ENCODE measurements around the gene DNALI1. TPM values are rescaled to one million over a fixed set of nuclear protein-coding genes. Genes with fewer than 3 reads are reported as not detected.

Gene DNALI1
- total and polyA plus RNA-seq, 2 of the 4 experiments (the other 2 are of a cell fraction) = 9.1 to 10.1 TPM

DNA sequence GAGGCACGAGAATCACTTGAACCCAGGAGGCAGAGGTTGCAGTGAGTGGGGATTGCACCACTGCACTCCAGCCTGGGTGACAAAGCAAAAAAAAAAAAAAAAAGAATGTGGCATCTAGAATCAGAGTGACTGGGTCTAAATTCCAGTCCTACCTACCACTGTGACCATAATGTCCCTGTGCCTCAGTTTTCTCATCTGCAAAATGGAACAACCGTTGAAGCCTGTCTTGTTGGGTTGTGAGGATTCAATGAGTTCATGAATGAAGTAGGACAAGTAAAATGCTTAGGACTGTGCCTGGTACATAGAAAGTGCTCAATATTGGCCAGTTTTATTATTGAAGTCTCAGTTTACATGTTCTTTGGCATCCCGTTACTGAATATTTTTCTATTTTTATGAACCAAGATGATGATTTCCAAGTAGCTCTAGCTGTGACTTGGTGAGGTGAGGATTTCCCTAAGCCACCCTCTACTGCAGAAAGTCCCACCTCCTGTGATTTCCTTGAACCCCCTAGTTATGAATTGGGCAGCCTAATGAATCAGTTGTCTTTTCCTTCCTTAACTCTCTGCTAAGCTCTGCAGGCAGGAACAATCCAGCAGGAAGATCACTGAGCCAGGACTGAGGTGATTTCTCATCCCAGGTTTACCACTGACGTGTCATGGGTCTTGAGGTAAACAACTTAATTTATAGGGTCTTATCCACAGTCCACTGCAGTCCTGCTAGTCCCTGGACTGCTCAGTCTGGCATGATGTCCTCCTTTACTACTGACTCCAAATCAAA, 23.2 kb upstream of the DNALI1 start:
- POLR2A ChIA-PET (ENCODE audit: unreplicated experiment) = no interaction called here
- H3K9me3 ChIP-seq (ENCODE audit: control insufficient read depth, insufficient read depth, low read length) = no peaks in the 10 kb centered on the region
- H2BK5ac ChIP-seq (ENCODE audit: low read depth, low read length, poor library complexity, severe bottlenecking) = peak overlapping the region; percentile 37
- peak overlapping the region; percentile 77 for H3K14ac ChIP-seq (replicated peaks; ENCODE audit: low read depth, low read length)
- BruUV-seq (replicated peaks) = no TSS peak
- in situ Hi-C loops (cut with MboI; ENCODE audit: low sequenced_read_pairs) (no loop called here), intact Hi-C loops (cut with micrococcal nuclease) (loop anchor here (2.0 kb wide), 1 partner anchor 19 kb away; the partner anchor contains the start of gene MEAF6), dilution Hi-C loops (cut with HindIII; ENCODE audit: low sequenced_read_pairs, unreplicated experiment) (no loop called here)
- H3K4me3 ChIP-seq (ENCODE audit: insufficient read depth, low read depth, low read length) = no peak overlapping the region
- H3K79me1 ChIP-seq (ENCODE audit: low read depth in 1 of 2, low read length in 2 of 2) = peaks cover 17 to 33% of the 10 kb centered on the region in 2 experiments
- H3K18ac ChIP-seq (ENCODE audit: low read depth, low read length) = peak overlapping the region; percentile 80
- DNase-seq = no peak
- peaks cover 11% of the 10 kb centered on the region for H3K4me1 ChIP-seq (ENCODE audit: control insufficient read depth, insufficient read depth, low read length)
- WGBS, 2 experiments (ENCODE audit: extremely low coverage in 2 of 2, insufficient read length in 1 of 2) = no CpG with 5 or more reads among the region's 4 CpGs
- H2AK5ac ChIP-seq (ENCODE audit: low read depth, low read length) = peak overlapping the region; percentile 27
- peak overlapping the region; percentile 5; the same call in 1 of the 3 replicates for H2BK15ac ChIP-seq (ENCODE audit: low read depth, low read length)
- H2BK120ac ChIP-seq (ENCODE audit: low read depth, low read length) = peak overlapping the region; percentile 68
- H2AFZ ChIP-seq (replicated peaks; ENCODE audit: low read length, poor library complexity) = no peak overlapping the region
- H4K5ac ChIP-seq (ENCODE audit: low read depth, low read length) = peak overlapping the region; percentile 38
- H3K56ac ChIP-seq (ENCODE audit: extremely low read depth, insufficient read depth, low read length) = no peak overlapping the region
- H3K27me3 ChIP-seq (ENCODE audit: control insufficient read depth, insufficient read depth, low read length) = no peaks in the 10 kb centered on the region
- H4K8ac ChIP-seq (ENCODE audit: low read depth in 2 of 2, low read length in 2 of 2) = peak overlapping the region in 1 of 2 experiments; percentile 76; a peak in 2 of 4 replicates
- no peak for ATAC-seq (ENCODE audit: low read depth)
- H2BK20ac ChIP-seq (ENCODE audit: low read depth, low read length) = peak overlapping the region; percentile 81
- H4K20me1 ChIP-seq (ENCODE audit: insufficient read depth, low read length) = peaks cover 19% of the 10 kb centered on the region; the same call in 1 of the 2 replicates
- no peak overlapping the region for H2AK9ac ChIP-seq (replicated peaks; ENCODE audit: low read depth, low read length, poor library complexity)
- H3K4me2 ChIP-seq (ENCODE audit: low read depth, low read length) = no peak overlapping the region
- peak overlapping the region; percentile 20 for H3K27ac ChIP-seq (ENCODE audit: insufficient read depth, low read length)
- peak overlapping the region; percentile 76 for H3K4ac ChIP-seq (ENCODE audit: low read depth, low read length)
- H3K9me1 ChIP-seq (ENCODE audit: insufficient read depth, low read length) = peaks cover 16% of the 10 kb centered on the region
- peak overlapping the region; percentile 68 for H3K23ac ChIP-seq (ENCODE audit: low read depth, low read length)
- TF ChIP-seq BHLHE40 (IDR thresholded peaks at IDR 0.05; ENCODE audit: low read depth, low read length) = no peak
- no peak for TF ChIP-seq NFE2L2 (IDR thresholded peaks at IDR 0.05; ENCODE audit: low read depth, low read length)
- no peak for TF ChIP-seq RAD21 (IDR thresholded peaks at IDR 0.05; ENCODE audit: low read length)
- no peak for TF ChIP-seq MAZ (IDR thresholded peaks at IDR 0.05; ENCODE audit: borderline replicate concordance, low read depth, low read length)
- TF ChIP-seq MXI1 (IDR thresholded peaks at IDR 0.05; ENCODE audit: borderline replicate concordance, low read depth, low read length) = no peak
- TF ChIP-seq, protein P1, sequence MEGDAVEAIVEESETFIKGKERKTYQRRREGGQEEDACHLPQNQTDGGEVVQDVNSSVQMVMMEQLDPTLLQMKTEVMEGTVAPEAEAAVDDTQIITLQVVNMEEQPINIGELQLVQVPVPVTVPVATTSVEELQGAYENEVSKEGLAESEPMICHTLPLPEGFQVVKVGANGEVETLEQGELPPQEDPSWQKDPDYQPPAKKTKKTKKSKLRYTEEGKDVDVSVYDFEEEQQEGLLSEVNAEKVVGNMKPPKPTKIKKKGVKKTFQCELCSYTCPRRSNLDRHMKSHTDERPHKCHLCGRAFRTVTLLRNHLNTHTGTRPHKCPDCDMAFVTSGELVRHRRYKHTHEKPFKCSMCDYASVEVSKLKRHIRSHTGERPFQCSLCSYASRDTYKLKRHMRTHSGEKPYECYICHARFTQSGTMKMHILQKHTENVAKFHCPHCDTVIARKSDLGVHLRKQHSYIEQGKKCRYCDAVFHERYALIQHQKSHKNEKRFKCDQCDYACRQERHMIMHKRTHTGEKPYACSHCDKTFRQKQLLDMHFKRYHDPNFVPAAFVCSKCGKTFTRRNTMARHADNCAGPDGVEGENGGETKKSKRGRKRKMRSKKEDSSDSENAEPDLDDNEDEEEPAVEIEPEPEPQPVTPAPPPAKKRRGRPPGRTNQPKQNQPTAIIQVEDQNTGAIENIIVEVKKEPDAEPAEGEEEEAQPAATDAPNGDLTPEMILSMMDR (conservative IDR thresholded peaks at IDR 0.05; ENCODE audit: low read depth, low read length) = no peak
- no peak for TF ChIP-seq RCOR1 (IDR thresholded peaks at IDR 0.05; ENCODE audit: insufficient replicate concordance, low read length)
- CTCF ChIA-PET = no interaction called here
- H3K9ac ChIP-seq (ENCODE audit: low read depth, low read length) = no peak overlapping the region
- H3K36me3 ChIP-seq (ENCODE audit: control insufficient read depth, insufficient read depth, low read length) = peaks cover 4% of the 10 kb centered on the region
- peak overlapping the region; percentile 78 for H4K91ac ChIP-seq (ENCODE audit: insufficient read depth, low read depth, low read length)

All from IMR-90 (cell line).